ENCODE results near the gene CHD6. TPM values are rescaled to one million over a fixed set of nuclear protein-coding genes. Genes with fewer than 3 reads are reported as not detected.

Gene CHD6
- total and polyA plus RNA-seq, 2 of the 13 experiments (the other 11 are each of a cell fraction or from before 2014, with no cell fraction given), result 14.4 to 52.0 TPM

DNA sequence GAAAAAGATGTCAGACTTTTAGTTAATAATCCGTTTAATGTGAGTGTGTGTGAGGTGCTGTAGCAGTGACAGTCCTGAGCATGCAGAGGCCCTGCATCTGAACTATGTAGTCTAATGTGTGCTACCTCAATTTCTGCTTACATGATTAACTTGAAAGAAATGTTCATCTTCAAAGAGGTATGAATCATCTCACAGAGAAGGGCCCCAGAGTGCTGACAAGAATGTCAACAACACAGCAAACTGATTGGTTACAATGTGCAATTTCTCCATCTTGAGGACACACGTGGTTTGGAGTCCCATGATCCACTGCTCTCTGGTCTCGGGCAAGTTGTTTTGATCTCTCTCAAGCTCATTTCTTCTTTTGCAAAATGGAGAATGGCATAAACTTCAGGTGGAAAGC, 189.9 kb downstream of the CHD6 start (continued):
- TF ChIP-seq, protein P1, sequence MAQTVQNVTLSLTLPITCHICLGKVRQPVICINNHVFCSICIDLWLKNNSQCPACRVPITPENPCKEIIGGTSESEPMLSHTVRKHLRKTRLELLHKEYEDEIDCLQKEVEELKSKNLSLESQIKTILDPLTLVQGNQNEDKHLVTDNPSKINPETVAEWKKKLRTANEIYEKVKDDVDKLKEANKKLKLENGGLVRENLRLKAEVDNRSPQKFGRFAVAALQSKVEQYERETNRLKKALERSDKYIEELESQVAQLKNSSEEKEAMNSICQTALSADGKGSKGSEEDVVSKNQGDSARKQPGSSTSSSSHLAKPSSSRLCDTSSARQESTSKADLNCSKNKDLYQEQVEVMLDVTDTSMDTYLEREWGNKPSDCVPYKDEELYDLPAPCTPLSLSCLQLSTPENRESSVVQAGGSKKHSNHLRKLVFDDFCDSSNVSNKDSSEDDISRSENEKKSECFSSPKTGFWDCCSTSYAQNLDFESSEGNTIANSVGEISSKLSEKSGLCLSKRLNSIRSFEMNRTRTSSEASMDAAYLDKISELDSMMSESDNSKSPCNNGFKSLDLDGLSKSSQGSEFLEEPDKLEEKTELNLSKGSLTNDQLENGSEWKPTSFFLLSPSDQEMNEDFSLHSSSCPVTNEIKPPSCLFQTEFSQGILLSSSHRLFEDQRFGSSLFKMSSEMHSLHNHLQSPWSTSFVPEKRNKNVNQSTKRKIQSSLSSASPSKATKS (CRISPR knock-in tag; IDR thresholded peaks at IDR 0.05), result no peak
- TF ChIP-seq SIN3A (IDR thresholded peaks at IDR 0.05; ENCODE audit: borderline replicate concordance, low read depth, low read length) (0 out of 2 replicates have a peak, but pooled peaks have one; percentile 35), ZNF235 (CRISPR knock-in tag; IDR thresholded peaks at IDR 0.05; ENCODE audit: borderline replicate concordance) (no peak), ZFP41 (CRISPR knock-in tag; IDR thresholded peaks at IDR 0.05; ENCODE audit: borderline replicate concordance) (no peak), FOSL2 (CRISPR knock-in tag; IDR thresholded peaks at IDR 0.05) (peak; percentile 97), ZNF543 (CRISPR knock-in tag; IDR thresholded peaks at IDR 0.05) (no peak), RBFOX2 (IDR thresholded peaks at IDR 0.05; ENCODE audit: low read depth, low read length) (no peak), SMARCE1 (IDR thresholded peaks at IDR 0.05; ENCODE audit: borderline replicate concordance) (no peak), ZNF556 (CRISPR knock-in tag; IDR thresholded peaks at IDR 0.05; ENCODE audit: borderline replicate concordance) (no peak), MYC (CRISPR knock-in tag; IDR thresholded peaks at IDR 0.05; ENCODE audit: borderline replicate concordance) (no peak), REXO4 (CRISPR knock-in tag; IDR thresholded peaks at IDR 0.05; ENCODE audit: borderline replicate concordance) (no peak), MXD4 (CRISPR knock-in tag; IDR thresholded peaks at IDR 0.05) (no peak), ZNF263 (CRISPR knock-in tag; IDR thresholded peaks at IDR 0.05) (no peak), ZNF33A (CRISPR knock-in tag; IDR thresholded peaks at IDR 0.05; ENCODE audit: borderline replicate concordance) (no peak), ZNF333 (CRISPR knock-in tag; IDR thresholded peaks at IDR 0.05; ENCODE audit: borderline replicate concordance) (no peak), ZSCAN9 (CRISPR knock-in tag; IDR thresholded peaks at IDR 0.05; ENCODE audit: borderline replicate concordance) (no peak), RFX1 (IDR thresholded peaks at IDR 0.05) (no peak), RNF2 (conservative IDR thresholded peaks at IDR 0.05; ENCODE audit: low read depth) (peak; percentile 46; the same call in 1 of the 2 replicates), ZNF883 (CRISPR knock-in tag; IDR thresholded peaks at IDR 0.05; ENCODE audit: not compliant biosample characterization) (no peak), ZNF326 (CRISPR knock-in tag; IDR thresholded peaks at IDR 0.05; ENCODE audit: borderline replicate concordance) (no peak), KMT2A (CRISPR knock-in tag; IDR thresholded peaks at IDR 0.05) (no peak)
- TF ChIP-seq, protein P2, sequence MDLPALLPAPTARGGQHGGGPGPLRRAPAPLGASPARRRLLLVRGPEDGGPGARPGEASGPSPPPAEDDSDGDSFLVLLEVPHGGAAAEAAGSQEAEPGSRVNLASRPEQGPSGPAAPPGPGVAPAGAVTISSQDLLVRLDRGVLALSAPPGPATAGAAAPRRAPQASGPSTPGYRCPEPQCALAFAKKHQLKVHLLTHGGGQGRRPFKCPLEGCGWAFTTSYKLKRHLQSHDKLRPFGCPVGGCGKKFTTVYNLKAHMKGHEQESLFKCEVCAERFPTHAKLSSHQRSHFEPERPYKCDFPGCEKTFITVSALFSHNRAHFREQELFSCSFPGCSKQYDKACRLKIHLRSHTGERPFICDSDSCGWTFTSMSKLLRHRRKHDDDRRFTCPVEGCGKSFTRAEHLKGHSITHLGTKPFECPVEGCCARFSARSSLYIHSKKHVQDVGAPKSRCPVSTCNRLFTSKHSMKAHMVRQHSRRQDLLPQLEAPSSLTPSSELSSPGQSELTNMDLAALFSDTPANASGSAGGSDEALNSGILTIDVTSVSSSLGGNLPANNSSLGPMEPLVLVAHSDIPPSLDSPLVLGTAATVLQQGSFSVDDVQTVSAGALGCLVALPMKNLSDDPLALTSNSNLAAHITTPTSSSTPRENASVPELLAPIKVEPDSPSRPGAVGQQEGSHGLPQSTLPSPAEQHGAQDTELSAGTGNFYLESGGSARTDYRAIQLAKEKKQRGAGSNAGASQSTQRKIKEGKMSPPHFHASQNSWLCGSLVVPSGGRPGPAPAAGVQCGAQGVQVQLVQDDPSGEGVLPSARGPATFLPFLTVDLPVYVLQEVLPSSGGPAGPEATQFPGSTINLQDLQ (CRISPR knock-in tag; IDR thresholded peaks at IDR 0.05), result no peak
- TF ChIP-seq, protein P3, sequence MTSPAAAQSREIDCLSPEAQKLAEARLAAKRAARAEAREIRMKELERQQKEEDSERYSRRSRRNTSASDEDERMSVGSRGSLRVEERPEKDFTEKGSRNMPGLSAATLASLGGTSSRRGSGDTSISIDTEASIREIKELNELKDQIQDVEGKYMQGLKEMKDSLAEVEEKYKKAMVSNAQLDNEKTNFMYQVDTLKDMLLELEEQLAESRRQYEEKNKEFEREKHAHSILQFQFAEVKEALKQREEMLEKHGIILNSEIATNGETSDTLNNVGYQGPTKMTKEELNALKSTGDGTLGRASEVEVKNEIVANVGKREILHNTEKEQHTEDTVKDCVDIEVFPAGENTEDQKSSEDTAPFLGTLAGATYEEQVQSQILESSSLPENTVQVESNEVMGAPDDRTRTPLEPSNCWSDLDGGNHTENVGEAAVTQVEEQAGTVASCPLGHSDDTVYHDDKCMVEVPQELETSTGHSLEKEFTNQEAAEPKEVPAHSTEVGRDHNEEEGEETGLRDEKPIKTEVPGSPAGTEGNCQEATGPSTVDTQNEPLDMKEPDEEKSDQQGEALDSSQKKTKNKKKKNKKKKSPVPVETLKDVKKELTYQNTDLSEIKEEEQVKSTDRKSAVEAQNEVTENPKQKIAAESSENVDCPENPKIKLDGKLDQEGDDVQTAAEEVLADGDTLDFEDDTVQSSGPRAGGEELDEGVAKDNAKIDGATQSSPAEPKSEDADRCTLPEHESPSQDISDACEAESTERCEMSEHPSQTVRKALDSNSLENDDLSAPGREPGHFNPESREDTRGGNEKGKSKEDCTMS (CRISPR knock-in tag; conservative IDR thresholded peaks at IDR 0.05), result no peak
- TF ChIP-seq, protein P4, sequence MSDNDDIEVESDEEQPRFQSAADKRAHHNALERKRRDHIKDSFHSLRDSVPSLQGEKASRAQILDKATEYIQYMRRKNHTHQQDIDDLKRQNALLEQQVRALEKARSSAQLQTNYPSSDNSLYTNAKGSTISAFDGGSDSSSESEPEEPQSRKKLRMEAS (IDR thresholded peaks at IDR 0.05), result no peak; the same call in 1 of the 2 replicates
- TF ChIP-seq, protein P5, sequence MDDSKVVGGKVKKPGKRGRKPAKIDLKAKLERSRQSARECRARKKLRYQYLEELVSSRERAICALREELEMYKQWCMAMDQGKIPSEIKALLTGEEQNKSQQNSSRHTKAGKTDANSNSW (CRISPR knock-in tag; IDR thresholded peaks at IDR 0.05; ENCODE audit: borderline replicate concordance), result no peak

All from HepG2 (cell line).